ENCODE measurements around the gene RIN2.

Gene RIN2

GRCh38 chr20:19765266-19765665 is 7.2 kb downstream of the RIN2 start:
- DNase-seq, result no peak

DNA sequence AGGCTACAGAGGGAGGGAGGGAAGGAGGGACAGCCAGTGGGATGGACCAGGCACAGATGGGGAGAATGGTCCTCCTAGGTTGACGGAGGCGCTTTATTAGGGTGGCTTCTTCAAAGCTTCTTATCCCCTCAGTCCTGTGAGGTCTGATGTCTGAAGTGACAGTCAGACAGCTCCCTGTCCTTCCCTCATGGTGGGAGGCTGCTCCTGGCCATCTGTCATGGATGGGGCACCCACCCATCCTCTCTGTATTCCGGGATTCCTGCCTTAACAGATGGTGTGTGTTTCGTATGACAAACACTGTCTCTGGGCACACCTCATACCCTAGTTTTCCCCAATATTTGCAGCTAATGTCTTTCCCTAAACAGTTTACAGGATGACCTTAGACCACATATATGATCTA is 7.9 kb downstream of the RIN2 start:
- no peak for DNase-seq

DNA sequence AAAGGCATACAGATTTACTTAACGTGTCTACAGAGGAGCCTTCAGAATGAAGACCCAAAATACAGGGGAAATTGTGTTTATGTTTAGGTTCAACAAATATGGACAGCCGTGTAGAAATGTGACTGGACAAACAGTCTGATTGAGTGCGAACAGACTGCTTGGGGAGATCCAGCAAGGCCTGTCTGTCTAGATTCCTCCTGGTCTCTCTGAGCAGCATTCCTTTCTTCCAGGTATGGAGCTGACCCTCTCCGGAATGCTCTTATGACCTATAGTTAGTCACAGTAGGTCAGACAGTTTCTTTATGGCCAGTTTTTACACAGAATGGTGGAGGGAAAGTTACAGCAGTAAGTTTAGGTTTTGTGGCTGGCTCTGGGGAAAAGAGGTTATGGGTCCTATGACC is 9.0 kb downstream of the RIN2 start:
- DNase-seq, result no peak

DNA sequence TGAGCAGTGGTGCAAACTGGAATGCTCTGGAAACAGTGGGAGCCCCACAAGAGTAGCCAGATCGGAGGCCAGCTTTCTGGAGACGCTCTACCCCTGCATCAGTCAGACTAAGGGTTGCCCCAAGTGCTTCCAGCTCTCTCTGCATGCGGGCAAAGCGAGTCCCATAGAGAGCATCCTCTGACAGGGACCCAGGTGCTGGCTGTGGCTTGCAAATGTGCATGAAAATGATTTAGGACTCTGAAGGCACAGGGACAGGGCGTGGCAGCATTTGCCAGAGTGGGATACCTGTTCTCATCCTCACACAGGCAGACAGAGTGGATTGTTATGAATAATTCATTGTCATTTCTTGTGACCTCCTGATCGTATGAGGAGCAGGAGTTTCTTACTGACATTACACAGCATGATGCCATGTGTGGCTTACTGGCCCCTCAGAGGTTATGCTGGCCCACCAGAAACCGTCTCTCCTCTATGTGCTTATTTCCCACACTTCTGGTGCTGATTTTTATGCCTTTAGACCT is 10.3 kb downstream of the RIN2 start:
- DNase-seq, result no peak

- no peak for DNase-seq
Measured at GRCh38 chr20:19769507-19769906, 11.4 kb downstream of the RIN2 start.

- no peak for DNase-seq
Measured at GRCh38 chr20:19770375-19770774, 12.3 kb downstream of the RIN2 start.

GRCh38 chr20:19771031-19771430 is 13.0 kb downstream of the RIN2 start:
- DNase-seq, result no peak

DNA sequence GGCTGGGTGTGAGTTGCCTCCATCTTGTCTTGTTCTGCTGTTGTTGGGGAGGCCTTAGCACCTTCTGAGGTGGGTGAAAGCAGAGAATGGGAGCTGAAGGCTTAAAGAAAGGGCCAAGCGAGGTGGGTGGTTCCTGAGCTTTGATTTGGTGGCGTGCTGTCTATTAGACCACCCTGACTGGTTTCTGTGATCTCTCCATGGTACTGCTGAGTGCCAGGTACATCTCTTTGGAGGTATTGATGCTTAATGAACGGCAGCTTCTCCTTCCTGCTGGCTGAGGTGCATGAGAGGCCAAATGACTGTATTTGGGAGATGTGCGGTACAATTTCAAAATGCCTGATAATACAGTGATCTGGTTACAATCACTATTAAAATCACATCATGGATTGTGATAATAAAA is 15.4 kb downstream of the RIN2 start:
- DNase-seq, result no peak

DNA sequence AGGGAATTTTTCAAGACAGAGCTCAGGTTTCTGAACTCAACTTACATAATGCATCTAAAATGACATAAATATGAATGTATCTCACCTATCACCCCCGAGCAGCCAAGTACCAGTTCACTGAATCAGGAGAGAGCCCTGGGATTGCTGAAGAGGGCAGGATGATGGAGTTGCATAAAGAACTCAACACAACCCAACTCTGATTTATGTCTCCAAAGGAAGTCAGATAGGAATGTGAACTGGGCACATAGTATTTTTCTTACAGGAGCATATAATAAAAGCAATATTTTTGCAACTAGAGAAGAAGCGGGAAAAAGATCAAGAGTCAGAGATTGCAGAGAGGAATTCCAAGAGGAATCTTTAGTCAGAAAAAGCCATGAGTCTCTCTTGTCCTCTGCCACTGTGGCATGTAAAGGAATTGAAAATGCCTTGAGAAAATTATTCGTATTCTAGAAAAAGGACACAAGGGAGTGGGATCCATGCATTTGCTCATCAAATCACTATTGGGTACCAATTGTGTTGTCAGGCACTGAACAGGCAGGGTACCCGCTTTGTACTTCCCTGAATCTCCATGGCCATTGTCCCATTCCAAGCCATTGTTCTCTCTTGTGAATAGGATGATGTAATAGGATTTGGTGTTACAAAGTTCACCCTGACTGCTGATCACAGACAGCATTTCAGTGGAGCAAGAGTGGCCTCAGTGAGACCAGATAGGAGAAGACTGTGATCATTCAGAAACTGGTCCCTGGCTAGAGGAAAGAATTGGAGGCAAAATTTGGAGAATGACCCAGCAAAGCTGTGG is 16.3 kb downstream of the RIN2 start:
- DNase-seq, result no peak

DNA sequence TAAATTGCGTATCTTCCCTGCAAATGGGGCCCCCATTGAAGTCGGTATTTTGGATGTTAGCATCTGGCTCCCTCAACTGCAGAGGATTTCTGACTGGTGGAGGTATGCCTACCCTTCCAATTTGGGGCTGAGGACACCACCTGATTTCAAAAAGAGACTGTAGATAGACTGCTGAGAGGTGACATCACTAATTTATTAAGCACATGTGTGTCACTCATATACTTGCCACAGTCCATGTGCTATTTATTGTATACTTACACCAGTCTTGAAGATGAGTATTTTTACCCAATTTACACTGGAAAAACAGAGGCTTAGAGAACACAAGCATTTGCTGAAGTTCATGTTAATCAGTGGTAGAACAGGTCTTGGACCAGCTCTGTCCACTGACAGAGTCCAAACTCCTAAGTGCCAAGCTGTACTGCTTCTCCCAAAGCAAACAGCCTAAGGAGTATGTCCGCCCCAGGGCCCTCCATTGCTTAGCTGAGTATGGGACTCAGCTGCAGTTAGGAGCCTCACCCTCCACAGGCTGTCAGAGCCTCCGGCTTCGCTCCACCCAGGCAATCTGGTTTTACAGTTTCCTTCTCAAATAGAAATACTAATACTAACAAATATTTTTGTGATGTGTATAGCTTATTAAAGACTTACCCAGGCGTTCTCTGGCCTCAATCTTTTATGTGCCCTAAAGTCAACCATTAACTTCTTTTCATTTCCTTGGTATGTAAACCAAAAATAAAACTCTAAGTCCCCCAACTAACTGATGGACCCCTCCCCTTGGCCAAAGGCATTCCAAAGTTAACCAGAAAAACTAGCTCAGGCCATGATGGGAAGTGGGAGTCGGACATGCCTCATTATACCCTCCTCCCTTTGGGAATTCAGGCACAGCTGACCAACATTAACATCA is 17.5 kb downstream of the RIN2 start:
- DNase-seq, result no peak

DNA sequence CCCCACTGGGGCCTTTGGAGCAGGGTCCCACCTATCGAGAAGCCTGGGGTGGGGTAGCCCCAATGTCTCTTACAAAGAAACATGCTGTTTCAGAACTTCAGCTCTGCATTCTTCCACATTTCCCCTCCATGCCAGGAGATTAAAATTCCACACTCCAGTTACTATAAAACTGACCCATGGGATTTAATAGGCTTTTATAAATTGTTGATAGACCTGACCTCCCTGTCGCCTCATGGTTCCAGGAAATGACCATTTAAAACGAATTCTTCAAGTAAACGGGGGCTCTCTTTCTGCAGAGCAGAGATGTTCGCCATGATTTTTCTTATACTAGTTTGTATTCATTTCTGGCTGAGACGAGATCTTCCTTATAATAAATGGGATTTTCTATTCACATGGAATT is 19.3 kb downstream of the RIN2 start:
- DNase-seq, result no peak

DNA sequence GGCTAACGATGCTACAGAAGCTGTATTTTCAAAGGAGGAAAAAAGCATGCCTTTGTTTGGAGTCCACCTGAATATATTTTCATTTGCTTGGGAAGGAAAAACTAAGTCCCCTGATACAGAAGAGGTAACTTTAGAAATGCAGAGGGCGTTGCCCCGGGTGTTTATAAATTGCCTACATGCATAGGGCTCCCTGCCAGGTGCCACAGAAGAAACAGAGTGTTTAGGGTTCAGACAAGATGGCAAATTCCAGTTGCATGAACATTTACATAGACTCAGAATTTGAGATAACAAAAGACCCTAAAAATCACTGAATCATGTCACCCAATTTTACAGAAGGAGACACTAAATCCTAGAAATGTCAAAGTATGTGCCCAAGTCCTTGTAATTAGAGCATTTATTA is 19.9 kb downstream of the RIN2 start:
- DNase-seq, result no peak

DNA sequence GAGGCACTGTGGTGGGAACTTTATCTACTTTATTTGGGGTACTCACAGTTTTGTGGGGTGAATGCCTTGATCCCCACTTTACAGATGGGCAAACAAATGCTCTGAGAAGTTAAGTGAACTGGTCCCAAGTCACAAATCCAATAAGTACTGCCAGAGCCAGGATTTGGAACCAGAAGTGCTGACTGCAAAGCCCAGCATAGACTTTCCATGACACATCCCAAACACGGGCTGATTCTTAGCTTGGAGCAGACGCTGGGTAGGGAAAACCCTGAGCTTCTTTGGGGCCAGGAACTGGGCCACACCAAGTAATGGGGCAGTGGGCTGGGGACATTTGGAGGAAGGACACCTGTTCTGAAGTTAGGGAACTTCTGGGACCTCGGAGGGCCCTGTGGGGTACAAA is 20.3 kb downstream of the RIN2 start:
- DNase-seq, result no peak

DNA sequence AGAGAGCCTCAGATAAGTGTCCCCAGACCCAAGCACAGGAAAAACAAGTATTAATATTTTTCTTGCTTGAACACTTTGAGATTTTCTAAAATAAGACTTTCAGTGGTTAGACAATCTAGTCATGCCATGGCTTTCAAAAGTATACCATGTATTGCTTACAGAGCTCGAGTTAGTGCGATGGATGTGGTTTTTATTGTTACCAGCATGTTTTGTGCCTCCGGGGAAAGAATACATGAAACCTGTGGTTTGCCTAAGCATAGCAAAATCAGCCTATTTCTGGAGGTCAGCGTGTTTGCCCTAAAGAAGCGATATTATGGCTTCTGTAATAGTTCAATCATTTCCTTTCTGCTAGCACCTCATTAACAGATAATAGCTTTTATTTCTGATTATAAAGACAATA is 21.6 kb downstream of the RIN2 start:
- DNase-seq, result no peak

DNA sequence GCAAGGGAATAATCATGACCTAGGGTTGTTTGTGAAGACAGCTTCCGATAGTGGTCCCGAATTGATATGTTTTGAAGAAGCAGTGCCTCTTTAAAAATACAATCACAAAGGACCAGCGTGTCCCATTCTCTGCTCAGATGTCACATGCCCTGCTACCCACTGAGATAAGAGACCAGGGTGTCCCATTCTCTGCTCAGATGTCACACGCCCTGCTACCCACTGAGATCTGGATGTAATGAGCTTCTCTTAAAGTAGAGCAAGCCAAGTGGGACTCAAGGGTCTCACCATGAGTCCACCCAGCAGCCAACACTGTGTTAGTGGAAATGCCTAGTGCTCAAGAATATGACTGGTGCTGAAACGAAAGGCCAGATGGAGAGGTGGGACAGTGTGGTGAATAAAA is 22.2 kb downstream of the RIN2 start:
- no peak for DNase-seq

GRCh38 chr20:19781235-19781634 is 23.2 kb downstream of the RIN2 start:
- DNase-seq, result no peak

DNA sequence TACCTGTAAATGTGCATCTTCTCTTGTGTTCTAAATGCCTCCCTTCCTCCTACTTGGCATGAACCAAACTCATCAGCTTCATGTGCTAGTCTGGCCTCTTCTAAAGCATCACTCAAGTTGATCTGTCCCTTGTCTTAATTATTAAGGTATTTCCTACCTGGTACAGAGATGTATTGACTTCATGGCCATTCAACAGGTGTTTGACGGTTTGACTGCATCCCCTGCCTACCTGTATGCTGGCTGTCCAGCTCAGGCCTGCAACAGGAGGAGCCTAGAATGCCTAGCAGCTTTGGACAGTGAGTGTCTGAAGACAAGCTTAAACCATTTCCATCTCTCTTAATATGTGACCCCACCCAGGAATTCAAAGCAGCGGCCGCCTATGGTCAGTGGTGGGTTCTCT is 24.6 kb downstream of the RIN2 start:
- no peak for DNase-seq

GRCh38 chr20:19783966-19784401 is 25.9 kb downstream of the RIN2 start:
- DNase-seq, result no peak

GRCh38 chr20:19784511-19785172 is 26.6 kb downstream of the RIN2 start:
- peak; percentile 42 for DNase-seq

- DNase-seq, result no peak
Measured at GRCh38 chr20:19785173-19785982, 27.3 kb downstream of the RIN2 start.

- no peak for DNase-seq
Measured at GRCh38 chr20:19785983-19786285, 27.9 kb downstream of the RIN2 start.

DNA sequence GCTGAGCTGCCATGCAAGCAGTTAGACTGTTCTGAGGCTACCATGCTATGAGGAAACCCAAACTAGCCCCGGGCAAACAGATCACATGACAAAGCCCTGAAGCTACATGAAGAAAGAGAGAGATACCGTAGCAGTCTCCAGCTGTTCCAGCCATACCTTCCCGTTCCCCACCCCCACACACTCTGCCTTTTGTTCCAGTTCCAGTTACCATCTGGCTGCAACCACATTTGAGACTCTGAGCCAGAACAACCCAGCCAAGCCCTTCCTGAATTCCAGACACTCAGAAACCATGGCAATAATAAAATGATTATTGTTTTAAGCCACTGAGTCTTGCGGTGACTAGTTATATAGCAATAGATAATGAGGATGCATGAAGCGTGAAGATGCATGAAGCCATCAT is 28.3 kb downstream of the RIN2 start:
- DNase-seq, result peak; percentile 29

- no peak for DNase-seq
Measured at GRCh38 chr20:19787366-19787765, 29.3 kb downstream of the RIN2 start.
